ENCODE results near the gene TMEM39A.

TMEM39A gene

GRCh38 chr3:119453822-119454221 is 9.6 kb downstream of the TMEM39A start:
- DNase-seq = no peak

DNA sequence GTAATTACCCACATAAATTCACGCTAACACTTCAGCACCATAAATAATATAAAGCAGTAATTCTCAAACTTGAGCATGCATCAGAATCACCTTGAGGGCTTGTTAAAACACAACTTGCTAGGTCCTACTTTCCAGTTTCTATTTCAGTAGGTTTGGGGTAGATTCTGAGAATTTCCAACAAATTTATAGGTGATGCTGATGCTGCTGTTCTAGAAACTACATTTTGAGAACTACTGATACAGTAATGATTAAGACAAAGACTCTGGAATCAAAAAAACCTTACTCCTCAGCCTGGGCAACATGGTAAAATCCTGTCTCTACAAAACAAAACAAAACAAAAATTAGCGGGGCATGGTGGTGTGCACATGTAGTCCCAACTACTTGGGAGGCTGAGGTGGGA is 18.8 kb downstream of the TMEM39A start:
- no peak for DNase-seq

- DNase-seq = no peak
These were observed 20.2 kb downstream of the TMEM39A start for GRCh38 chr3:119443179-119443578.

DNA sequence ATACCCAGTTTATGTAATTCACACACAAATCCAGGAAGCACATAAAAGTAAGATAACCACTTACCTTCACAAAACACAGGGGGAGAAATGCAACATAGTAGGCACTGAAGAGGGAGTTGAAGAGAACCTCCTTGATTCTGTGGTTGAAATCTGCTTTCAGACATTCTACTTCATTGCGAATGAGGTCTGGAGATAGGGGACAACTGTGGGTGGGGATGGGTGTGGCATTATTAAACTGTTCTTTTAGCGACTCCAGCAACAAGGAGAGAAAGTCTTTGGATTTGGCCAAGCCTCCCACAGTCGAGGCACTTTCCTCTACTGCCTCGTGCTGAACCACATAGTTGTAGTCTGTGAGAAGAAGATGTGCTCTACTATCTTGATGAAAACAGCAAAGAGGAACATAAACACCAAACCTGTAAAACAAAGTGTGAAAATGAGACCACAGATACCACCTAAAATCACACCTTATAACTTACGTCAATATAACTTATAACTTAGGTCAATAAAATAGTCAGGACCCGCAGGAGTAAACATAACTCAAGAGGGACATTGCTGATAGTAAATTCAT is 25.6 kb downstream of the TMEM39A start:
- DNase-seq = no peak

GRCh38 chr3:119436977-119437376 is 26.4 kb downstream of the TMEM39A start:
- DNase-seq = no peak

- DNase-seq = no peak
These were observed 28.7 kb downstream of the TMEM39A start for GRCh38 chr3:119434703-119435102.

DNA sequence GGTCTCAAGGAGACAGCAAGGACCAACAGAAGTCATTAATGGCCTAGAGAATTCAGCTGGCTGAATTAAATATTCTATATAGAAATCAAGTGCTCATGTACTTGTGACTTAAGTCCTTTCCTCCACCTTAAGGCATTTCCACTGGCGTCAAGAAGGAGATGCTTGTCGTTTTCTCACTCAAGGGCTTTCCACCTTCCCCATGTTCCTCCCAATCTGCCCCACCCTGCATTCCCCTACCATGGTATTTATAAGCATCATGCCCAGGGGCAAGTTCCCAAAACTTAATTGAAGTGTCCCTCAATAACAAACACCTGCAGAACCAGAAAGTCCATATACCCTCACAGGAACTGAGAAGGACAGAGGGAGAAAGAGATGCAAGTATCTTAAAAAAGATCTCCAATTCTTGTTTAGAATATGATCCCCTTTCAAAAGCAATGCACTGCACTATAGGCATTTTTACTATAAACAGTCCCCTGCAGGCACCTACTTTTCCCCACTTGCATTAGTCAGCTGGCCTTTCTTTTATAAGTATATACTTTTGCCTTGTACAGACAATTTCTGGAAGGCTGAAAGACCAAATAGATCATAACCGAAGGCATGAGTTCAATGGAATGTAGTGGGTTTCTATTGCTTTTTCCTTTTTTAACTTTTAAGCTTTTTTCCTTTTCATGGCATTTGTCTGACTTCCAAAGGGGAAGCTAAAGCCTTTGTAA is 29.6 kb downstream of the TMEM39A start:
- DNase-seq = no peak

- DNase-seq = no peak
These were observed 34.9 kb downstream of the TMEM39A start for GRCh38 chr3:119428538-119428937.

DNA sequence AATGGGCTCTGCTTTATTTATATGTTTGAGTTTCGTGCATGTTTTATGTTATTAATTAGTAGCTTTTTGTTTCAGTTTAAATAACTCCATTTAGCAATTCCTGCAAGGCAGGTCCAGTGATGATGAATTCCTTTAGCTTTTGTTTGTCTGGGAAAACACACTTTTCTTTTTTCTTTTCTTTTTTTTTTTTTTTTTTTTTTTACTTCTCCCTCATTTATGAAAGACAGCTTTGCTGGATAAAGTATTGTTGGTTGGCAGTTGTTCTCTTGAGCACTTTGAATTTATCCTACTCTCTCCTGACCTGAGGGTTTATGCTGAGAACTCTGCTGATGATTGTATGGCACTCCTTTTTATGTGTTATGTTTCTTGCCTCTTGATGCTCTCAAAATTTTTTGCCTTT is 35.7 kb downstream of the TMEM39A start:
- DNase-seq = no peak

GRCh38 chr3:119420196-119420595 is 43.2 kb downstream of the TMEM39A start:
- DNase-seq = no peak

DNA sequence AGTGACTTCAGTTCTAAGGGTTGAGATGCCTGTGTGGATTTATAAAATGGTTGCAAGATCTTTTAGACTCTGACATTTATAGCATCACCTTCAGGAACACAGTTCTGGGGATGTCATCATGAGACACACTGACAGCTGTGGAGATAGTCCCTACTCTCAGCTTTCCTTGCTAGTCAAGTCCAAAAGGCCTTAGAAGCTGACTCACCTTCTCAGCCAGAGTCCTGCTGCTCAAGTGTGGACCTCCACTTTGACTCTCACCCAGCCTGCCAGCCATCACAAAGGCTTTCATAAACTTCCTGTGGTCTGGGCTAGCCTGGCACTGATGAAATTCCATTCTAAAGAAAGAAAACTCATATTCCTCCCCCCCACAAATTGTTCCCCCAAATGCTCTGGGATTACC is 44.8 kb downstream of the TMEM39A start:
- peak; percentile 60 for DNase-seq

- DNase-seq = peak; percentile 63
These were observed 45.5 kb downstream of the TMEM39A start for GRCh38 chr3:119417771-119418512.

DNA sequence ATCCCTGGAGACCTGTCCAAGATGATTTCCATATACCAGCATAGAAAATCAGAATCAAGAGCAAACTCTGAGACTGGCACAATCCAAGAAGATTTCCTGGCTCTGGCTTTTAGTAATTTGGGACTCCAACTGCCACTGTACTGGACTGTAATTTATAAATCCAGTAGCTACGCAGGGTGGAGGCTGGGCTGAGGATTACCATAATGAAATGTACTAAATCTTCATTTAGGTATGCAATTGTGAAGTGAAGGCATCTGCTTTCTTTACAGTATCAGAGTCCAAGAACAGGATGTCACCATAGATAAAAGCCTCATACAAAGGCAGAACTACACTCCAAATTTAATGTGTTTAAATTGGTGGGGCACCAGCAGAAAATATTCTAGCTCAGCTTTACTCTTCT is 46.5 kb downstream of the TMEM39A start:
- DNase-seq = no peak

- DNase-seq = no peak
These were observed 49.7 kb downstream of the TMEM39A start for GRCh38 chr3:119413603-119414280.

GRCh38 chr3:119409844-119410243 is 53.6 kb downstream of the TMEM39A start:
- no peak for DNase-seq

- no peak for DNase-seq
These were observed 55.0 kb downstream of the TMEM39A start for GRCh38 chr3:119408243-119408950.

DNA sequence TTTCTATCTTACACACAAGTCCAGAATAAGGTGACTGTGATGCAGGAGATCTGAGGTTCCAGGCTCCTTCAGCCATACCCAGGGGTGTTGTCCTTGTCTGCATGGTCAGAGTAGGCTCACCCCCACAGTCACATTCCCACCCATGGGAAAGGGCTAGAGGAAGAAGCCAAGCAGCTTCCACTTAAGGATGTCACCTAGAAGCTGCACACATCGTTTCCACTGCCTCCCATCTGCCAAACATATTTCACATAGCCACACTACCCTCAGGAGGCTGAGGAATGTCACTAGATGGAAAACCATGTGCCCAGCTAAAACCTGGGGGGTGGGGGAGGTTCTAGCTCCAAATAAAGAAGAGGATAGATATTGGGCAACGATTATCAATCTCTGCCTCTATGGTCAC is 58.1 kb downstream of the TMEM39A start:
- no peak for DNase-seq

GRCh38 chr3:119403201-119403600 is 60.2 kb downstream of the TMEM39A start:
- no peak for DNase-seq

DNA sequence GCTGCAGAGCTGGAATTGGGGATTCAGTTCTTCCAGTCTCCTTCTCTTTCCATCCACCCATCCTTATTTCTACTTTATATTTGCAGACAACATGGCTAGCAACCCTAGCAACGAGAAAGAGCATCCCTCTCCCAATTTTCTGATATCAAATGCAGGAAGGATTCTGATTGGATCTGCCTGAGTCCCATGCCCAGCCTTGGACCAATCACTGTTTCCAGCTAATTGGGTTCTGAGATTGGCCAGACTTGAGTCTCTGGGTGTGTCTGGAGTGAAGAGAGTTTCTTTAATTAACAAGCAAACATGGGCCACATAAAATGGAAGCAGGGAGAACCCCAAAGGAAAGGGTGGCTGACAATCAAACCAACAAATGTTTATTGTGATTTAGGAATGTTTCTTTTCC is 60.6 kb downstream of the TMEM39A start:
- DNase-seq = no peak

DNA sequence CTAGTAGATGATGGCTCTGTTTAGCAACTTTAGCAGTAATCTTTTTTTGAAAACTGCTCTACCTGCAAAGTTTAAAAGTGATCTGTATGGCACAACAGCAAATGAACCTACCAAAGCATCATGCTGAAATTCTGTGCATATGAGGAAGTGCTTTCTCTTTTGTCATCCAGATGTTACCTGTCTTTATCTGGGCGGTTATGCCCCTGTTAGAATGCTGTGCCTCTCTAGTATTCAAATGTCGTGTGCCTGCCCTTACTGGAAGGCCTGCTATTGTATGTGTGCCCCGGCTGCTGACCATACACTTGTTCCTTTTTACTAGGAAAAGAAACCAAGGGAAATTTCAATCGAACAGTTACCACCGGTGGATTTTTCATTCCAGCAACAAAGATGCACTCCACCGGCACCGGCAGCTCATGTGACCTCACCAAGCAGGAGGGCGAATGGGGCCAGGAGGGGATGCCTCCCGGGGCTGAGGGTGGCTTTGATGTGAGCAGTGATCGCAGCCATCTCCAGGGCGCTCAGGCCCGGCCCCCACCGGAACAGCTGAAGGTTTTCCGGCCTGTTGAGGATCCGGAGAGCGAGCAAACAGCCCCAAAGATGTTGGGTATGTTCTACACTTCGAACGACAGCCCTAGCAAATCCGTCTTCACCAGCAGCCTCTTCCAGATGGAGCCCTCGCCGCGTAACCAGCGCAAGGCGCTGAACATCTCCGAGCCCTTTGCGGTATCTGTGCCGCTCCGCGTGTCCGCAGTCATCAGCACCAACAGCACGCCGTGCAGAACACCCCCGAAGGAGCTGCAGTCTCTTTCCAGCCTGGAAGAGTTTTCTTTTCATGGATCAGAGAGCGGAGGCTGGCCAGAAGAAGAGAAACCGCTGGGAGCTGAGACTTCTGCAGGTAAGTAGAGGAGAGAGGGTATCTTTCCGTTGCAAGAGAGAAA is 61.6 kb downstream of the TMEM39A start:
- DNase-seq = no peak

GRCh38 chr3:119401069-119401468 is 62.3 kb downstream of the TMEM39A start:
- no peak for DNase-seq

- DNase-seq = no peak
These were observed 62.9 kb downstream of the TMEM39A start for GRCh38 chr3:119400466-119400865.

All from NCI-H226 (cell line).